ENCODE measurements around the gene ABCA13. TPM values are rescaled to one million over a fixed set of nuclear protein-coding genes. Genes with fewer than 3 reads are reported as not detected.

Gene ABCA13
- total and polyA plus RNA-seq, 2 experiments from 2014 or later: 0.11 TPM; not detected in 1

DNA sequence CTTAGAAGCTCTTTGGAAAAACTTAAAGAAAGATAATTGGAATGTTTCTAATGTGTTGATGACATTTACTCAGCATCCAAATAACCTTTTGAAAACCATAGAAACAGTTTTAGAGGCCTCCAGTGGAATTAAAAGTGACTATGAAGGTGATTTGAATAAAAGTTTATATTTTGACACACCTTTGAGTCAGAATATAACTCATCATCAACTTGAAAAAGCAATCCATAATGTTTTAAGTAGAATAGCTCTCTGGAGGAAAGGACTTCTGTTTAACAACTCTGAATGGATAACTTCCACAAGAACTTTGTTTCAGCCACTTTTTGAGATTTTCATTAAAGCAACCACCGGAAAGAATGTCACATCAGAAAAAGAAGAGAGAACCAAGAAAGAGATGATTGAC, 108.2 kb downstream of the ABCA13 start:
- Histone ChIP-seq H3K9ac (no peak overlapping the region), H3F3A (ENCODE audit: insufficient read depth) (no peaks in the 10 kb centered on the region), H3K4me3 (no peak overlapping the region), H3K9me3 (ENCODE audit: low read depth) (no peaks in the 10 kb centered on the region), H3K36me3 (ENCODE audit: low read depth) (no peaks in the 10 kb centered on the region), H3K4me2 (ENCODE audit: unreplicated experiment) (no peak overlapping the region), H3K79me2 (ENCODE audit: insufficient read depth) (no peaks in the 10 kb centered on the region), H3K27me3 (replicated peaks; ENCODE audit: insufficient read depth) (no peaks in the 10 kb centered on the region), H4K20me1 (ENCODE audit: insufficient read depth) (no peaks in the 10 kb centered on the region; the same call in 1 of the 2 replicates), H2AFZ (no peak overlapping the region), H3K27ac (no peak overlapping the region), H3K4me1 (ENCODE audit: insufficient read depth) (no peaks in the 10 kb centered on the region), H3K9me2 (ENCODE audit: insufficient read depth) (no peaks in the 10 kb centered on the region)
- 89 to 93% methylated on average over 1 of the region's 1 CpG for WGBS, 2 experiments (ENCODE audit: low coverage in 1 of 2, low lambda C conversion rate in 2 of 2, missing lambda C conversion rate in 2 of 2)
- TF ChIP-seq EZH2 (IDR thresholded peaks at IDR 0.05; ENCODE audit: insufficient read depth, poor library complexity, severe bottlenecking) (no peak), EZH2phosphoT487 (IDR thresholded peaks at IDR 0.05; ENCODE audit: insufficient read depth, low read depth) (no peak)
- DNase-seq: no peak
- in situ Hi-C loops (cut with MboI): no loop called here

- in situ Hi-C loops (cut with MboI): no loop called here
- no peak for TF ChIP-seq EZH2phosphoT487 (IDR thresholded peaks at IDR 0.05; ENCODE audit: insufficient read depth, low read depth)
- TF ChIP-seq EZH2 (IDR thresholded peaks at IDR 0.05; ENCODE audit: insufficient read depth, poor library complexity, severe bottlenecking): no peak
- H3K4me3 ChIP-seq: no peak overlapping the region
Observed at GRCh38 chr7:48280100-48280499, 108.8 kb downstream of the ABCA13 start.

GRCh38 chr7:48285373-48285772, 114.1 kb downstream of the ABCA13 start:
- no peak overlapping the region for H2AFZ ChIP-seq
- H3F3A ChIP-seq (ENCODE audit: insufficient read depth): no peaks in the 10 kb centered on the region
- in situ Hi-C loops (cut with MboI): no loop called here
- H3K79me2 ChIP-seq (ENCODE audit: insufficient read depth): no peaks in the 10 kb centered on the region
- no peak overlapping the region for H3K4me3 ChIP-seq
- no peak overlapping the region for H3K4me2 ChIP-seq (ENCODE audit: unreplicated experiment)
- no peak for TF ChIP-seq EZH2 (IDR thresholded peaks at IDR 0.05; ENCODE audit: insufficient read depth, poor library complexity, severe bottlenecking)
- no peaks in the 10 kb centered on the region for H3K36me3 ChIP-seq (ENCODE audit: low read depth)
- no peaks in the 10 kb centered on the region for H3K27me3 ChIP-seq (replicated peaks; ENCODE audit: insufficient read depth)
- H3K9ac ChIP-seq: no peak overlapping the region
- no peaks in the 10 kb centered on the region for H3K4me1 ChIP-seq (ENCODE audit: insufficient read depth)
- H3K27ac ChIP-seq: no peak overlapping the region
- WGBS, 2 experiments (ENCODE audit: low coverage in 1 of 2, low lambda C conversion rate in 2 of 2, missing lambda C conversion rate in 2 of 2): 10 to 11% methylated on average over 6 of the region's 6 CpGs
- H3K9me3 ChIP-seq (ENCODE audit: low read depth): no peaks in the 10 kb centered on the region
- H4K20me1 ChIP-seq (ENCODE audit: insufficient read depth): no peaks in the 10 kb centered on the region
- peak; percentile 47 for DNase-seq
- H3K9me2 ChIP-seq (ENCODE audit: insufficient read depth): no peaks in the 10 kb centered on the region

More at GRCh38 chr7:48280100-48280499, 108.8 kb downstream of the ABCA13 start:
- no peaks in the 10 kb centered on the region for H3K79me2 ChIP-seq (ENCODE audit: insufficient read depth)
- no peaks in the 10 kb centered on the region for H3K9me3 ChIP-seq (ENCODE audit: low read depth)
- H3K9me2 ChIP-seq (ENCODE audit: insufficient read depth): no peaks in the 10 kb centered on the region
- H2AFZ ChIP-seq: no peak overlapping the region
- no peak overlapping the region for H3K4me2 ChIP-seq (ENCODE audit: unreplicated experiment)
- H3K36me3 ChIP-seq (ENCODE audit: low read depth): no peaks in the 10 kb centered on the region
- peak; percentile 65 for DNase-seq
- H3F3A ChIP-seq (ENCODE audit: insufficient read depth): no peaks in the 10 kb centered on the region
- WGBS, 2 experiments (ENCODE audit: low coverage in 1 of 2, low lambda C conversion rate in 2 of 2, missing lambda C conversion rate in 2 of 2): 47 to 48% methylated on average over 2 of the region's 2 CpGs
- H3K27me3 ChIP-seq (replicated peaks; ENCODE audit: insufficient read depth): no peaks in the 10 kb centered on the region
- H3K27ac ChIP-seq: no peak overlapping the region
- no peaks in the 10 kb centered on the region; the same call in 1 of the 2 replicates for H4K20me1 ChIP-seq (ENCODE audit: insufficient read depth)
- no peaks in the 10 kb centered on the region for H3K4me1 ChIP-seq (ENCODE audit: insufficient read depth)
- no peak overlapping the region for H3K9ac ChIP-seq

DNA sequence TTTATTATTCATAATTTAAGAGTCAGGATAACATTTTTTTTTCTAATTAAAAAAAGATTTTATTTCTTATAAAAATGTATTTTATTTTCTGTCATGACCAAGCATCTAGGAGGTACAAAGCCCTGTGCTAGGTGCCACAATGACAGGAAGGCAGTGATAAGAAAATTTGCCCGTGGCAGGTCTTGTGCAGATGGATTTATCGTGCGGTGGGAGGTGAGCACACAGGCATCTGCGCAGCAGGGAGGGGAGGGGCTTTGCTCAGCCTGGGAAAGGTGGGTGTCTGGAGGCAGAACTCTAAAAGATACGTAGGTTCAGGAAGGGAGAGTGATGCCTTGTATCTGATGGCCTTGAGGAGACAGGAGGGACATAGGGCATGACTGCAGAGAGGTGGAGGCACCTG, 115.6 kb downstream of the ABCA13 start:
- Histone ChIP-seq H3K4me3 (no peak overlapping the region), H3K27me3 (replicated peaks; ENCODE audit: insufficient read depth) (no peaks in the 10 kb centered on the region), H2AFZ (no peak overlapping the region), H3K36me3 (ENCODE audit: low read depth) (no peaks in the 10 kb centered on the region), H3K4me2 (ENCODE audit: unreplicated experiment) (no peak overlapping the region), H3K27ac (no peak overlapping the region), H3K9me3 (ENCODE audit: low read depth) (no peaks in the 10 kb centered on the region), H3K79me2 (ENCODE audit: insufficient read depth) (no peaks in the 10 kb centered on the region), H3K4me1 (ENCODE audit: insufficient read depth) (no peaks in the 10 kb centered on the region), H4K20me1 (ENCODE audit: insufficient read depth) (no peaks in the 10 kb centered on the region), H3K9ac (no peak overlapping the region), H3K9me2 (ENCODE audit: insufficient read depth) (no peaks in the 10 kb centered on the region), H3F3A (ENCODE audit: insufficient read depth) (no peaks in the 10 kb centered on the region)
- in situ Hi-C loops (cut with MboI): no loop called here
- 63 to 67% methylated on average over 5 of the region's 5 CpGs for WGBS, 2 experiments (ENCODE audit: low coverage in 1 of 2, low lambda C conversion rate in 2 of 2, missing lambda C conversion rate in 2 of 2)
- no peak for DNase-seq
- TF ChIP-seq EZH2phosphoT487 (IDR thresholded peaks at IDR 0.05; ENCODE audit: insufficient read depth, low read depth) (no peak), EZH2 (IDR thresholded peaks at IDR 0.05; ENCODE audit: insufficient read depth, poor library complexity, severe bottlenecking) (no peak)

- H3K9me3 ChIP-seq (ENCODE audit: low read depth): no peaks in the 10 kb centered on the region
- H3F3A ChIP-seq (ENCODE audit: insufficient read depth): no peaks in the 10 kb centered on the region
- H3K36me3 ChIP-seq (ENCODE audit: low read depth): no peaks in the 10 kb centered on the region
- H4K20me1 ChIP-seq (ENCODE audit: insufficient read depth): no peaks in the 10 kb centered on the region
- no peak overlapping the region for H3K27ac ChIP-seq
- H3K27me3 ChIP-seq (replicated peaks; ENCODE audit: insufficient read depth): 0 out of 2 replicates have a peak, but pooled peaks cover under 1% of the 10 kb centered on the region
- H3K79me2 ChIP-seq (ENCODE audit: insufficient read depth): no peaks in the 10 kb centered on the region
- 75 to 94% methylated on average over 1 of the region's 1 CpG for WGBS, 2 experiments (ENCODE audit: low coverage in 1 of 2, low lambda C conversion rate in 2 of 2, missing lambda C conversion rate in 2 of 2)
- no peaks in the 10 kb centered on the region for H3K9me2 ChIP-seq (ENCODE audit: insufficient read depth)
- TF ChIP-seq EZH2phosphoT487 (IDR thresholded peaks at IDR 0.05; ENCODE audit: insufficient read depth, low read depth) (no peak), EZH2 (IDR thresholded peaks at IDR 0.05; ENCODE audit: insufficient read depth, poor library complexity, severe bottlenecking) (no peak)
- in situ Hi-C loops (cut with MboI): no loop called here
- H2AFZ ChIP-seq: no peak overlapping the region
- DNase-seq: no peak
- H3K9ac ChIP-seq: no peak overlapping the region
- H3K4me2 ChIP-seq (ENCODE audit: unreplicated experiment): no peak overlapping the region
- no peaks in the 10 kb centered on the region for H3K4me1 ChIP-seq (ENCODE audit: insufficient read depth)
- no peak overlapping the region for H3K4me3 ChIP-seq
Observed at GRCh38 chr7:48289656-48290055, 118.4 kb downstream of the ABCA13 start.

All from GM23248 (cell line).